ENCODE measurements around the gene SETX.

Gene SETX

GRCh38 chr9:132238992-132239391 lies 115.8 kb downstream of the SETX start:
- no peak for DNase-seq

DNA sequence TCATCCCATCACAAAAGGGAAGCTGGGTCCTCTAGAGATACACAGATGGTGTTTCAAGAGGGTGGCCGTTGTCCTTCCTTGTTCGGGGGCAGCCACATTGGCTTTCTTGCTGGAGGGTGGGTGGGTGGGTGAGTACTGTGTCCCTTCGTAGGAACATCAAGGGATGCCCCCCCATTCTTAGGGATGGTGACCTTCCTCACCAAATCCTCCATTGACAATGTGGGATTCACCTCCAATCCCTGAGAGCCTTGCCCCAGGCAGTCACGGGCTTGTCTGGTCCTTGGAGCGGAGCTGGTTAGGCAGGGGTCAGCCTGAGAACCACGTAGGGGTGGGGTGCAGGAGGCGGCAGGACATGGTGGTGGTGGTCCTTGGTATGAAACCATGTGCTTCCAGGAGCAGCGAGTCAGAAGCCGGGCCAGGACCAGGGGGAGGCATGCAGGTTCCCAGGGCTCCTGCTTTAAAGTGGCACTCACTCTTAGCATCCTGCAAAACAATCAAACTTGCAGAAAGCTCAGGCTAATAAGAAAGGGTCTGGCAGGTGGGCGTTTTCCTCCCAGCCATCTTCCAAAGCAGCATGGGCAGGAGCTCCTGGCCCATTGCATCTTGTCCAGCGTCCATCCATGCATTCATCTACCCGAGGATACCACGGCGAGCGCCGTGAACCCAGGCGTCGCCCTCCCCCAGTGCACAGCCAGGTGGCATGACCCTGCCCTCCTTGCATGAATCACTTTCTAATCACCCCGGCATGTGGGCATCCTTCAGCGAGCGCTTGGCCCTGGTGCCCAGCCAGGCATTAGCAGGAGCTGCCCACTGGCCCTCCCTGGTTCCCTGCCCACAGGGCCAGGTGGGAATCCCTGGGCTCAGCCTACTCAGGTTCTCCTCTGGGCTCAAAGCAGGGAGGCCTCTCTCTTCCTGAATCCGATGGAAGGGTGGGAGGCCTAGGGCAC lies 116.5 kb downstream of the SETX start:
- DNase-seq: no peak

- DNase-seq: no peak
Observed at GRCh38 chr9:132237481-132237880, 117.3 kb downstream of the SETX start.

- no peak for DNase-seq
Observed at GRCh38 chr9:132236662-132237311, 118.0 kb downstream of the SETX start.

GRCh38 chr9:132235894-132236661 lies 118.7 kb downstream of the SETX start:
- DNase-seq: peak; percentile 43 to 74 (median 69)

DNA sequence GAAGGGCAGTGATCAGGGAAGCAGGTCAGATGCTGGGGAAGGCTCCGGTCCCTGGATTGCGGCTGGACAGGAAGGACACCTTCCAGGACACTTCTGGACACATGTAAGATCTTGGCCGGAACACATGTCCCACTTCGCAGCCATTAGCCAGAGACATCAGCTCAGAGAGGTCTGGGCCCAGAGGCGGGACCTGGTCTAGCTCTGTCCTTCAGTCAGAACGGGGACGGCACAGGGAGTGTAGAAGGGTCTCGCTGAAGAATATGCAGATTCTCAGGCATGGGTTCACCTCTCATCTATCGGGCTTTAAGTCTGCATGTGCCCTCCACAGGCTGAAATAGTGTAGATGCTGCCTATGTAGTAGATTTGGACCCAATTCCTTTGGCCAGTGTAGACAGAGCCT lies 119.7 kb downstream of the SETX start:
- no peak for DNase-seq

DNA sequence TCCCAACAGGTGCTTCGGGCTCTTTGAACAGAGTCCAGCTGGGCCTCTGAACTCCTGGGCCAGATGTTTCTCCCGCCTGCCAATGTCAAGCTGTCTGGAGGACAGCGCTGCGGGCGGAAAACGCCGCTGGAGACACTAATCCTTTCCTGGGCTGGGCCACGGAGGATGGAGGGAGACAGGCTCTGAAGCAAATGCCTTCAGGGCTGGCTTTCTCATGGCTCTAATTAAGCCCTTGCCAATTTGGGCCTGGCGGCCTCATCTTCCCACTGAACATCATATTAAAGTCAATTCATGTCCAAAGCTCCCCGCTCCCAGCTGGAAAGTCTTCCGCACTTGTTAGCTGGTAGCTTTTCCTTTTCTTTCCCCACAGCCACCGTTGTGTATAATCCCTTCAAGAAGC lies 120.3 kb downstream of the SETX start:
- no peak for DNase-seq

DNA sequence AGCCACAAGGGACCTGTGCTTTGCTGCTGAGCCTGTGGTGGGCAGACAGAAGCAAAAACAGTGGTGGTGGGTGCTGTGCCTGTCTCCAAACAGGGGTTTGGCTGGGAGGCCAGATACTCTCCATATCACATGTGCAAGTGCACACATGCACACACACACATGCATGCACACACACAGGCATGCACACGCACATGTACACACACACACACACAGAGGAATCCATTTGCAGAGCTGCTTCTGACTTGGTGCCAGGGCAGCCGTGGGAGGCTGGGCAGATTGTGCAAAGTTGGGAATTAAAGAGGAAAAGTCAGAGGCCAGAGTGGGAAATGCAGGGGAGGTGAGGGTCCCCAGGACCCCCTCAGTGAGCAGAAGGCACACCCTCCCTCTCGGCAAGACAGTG lies 121.6 kb downstream of the SETX start:
- no peak for DNase-seq

GRCh38 chr9:132232522-132232921 lies 122.3 kb downstream of the SETX start:
- DNase-seq: no peak

GRCh38 chr9:132231019-132231701 lies 123.6 kb downstream of the SETX start:
- no peak for DNase-seq

DNA sequence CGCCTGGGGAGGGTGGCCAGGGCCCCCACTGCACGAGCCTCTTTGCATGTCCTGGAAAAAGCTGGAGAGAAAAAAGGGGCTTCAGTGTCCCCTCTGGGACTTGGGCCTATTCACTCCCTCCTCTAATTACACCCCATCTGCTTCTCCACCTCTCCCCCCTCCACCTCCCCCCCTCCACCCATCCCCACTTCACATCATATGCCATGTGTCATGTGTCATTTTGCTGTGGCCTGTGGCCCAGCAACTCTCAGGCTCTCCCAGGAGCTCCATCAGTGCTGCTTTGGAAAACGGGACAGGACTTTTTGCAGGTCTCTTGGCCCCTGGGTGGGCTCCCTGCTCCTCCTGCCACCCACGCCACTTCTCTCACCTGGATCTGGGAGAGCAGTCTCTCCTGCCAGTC lies 124.2 kb downstream of the SETX start:
- DNase-seq: no peak

DNA sequence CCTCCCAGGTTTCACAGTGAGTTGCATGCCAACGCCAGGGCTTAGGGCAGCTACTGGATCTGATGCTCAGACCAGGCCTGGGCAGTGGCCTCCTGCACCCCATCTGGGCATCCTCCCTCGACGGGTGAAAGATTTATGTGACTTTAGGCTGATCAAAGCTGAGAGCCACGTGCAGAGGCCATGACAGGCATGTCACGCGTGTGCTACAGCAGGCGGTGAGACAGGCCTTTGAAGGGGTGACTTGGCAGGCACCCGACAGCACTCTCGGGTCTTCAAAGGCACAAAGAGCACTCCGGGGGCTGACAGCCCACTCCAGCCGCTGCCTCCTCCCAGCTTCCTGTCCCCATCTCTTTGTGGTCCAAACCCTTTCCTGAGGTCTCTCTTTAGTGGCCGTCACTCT lies 126.7 kb downstream of the SETX start:
- DNase-seq: no peak

DNA sequence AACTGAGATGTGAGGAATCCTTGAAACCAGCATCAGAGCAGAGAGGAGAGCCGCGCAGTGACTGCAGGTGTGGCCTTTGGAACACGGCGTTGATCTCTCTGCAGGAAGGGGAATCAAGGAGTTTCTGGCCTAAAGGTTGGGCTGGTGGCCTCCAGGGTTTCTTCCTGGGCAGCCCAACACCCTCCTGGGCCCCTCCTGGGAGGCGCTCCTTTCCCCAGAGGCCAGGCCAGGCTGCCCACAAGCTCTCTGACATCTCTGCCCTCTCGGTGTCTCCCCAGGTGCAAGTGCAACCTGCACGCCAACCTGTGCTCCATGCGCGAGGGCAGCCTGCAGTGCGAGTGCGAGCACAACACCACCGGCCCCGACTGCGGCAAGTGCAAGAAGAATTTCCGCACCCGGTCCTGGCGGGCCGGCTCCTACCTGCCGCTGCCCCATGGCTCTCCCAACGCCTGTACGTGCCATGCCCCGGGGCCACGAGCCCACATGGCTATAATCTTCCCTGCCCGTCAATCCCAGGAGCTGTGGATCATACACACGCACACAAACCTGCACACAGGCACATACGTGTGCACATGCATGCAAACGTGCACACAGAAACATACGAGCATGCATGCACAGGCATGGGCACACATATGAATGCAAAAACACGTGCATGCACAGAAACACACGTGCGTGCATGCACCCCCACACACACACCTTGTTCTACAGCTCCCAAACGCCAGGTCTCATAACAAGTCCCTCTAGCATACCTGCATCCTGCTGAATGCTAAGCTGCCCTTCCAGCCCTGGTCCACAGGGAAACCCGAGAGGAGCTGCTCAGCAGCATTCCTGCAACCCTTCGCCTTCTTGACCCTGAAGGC lies 128.0 kb downstream of the SETX start:
- no peak for DNase-seq

GRCh38 chr9:132224645-132225044 lies 130.1 kb downstream of the SETX start:
- no peak for DNase-seq

DNA sequence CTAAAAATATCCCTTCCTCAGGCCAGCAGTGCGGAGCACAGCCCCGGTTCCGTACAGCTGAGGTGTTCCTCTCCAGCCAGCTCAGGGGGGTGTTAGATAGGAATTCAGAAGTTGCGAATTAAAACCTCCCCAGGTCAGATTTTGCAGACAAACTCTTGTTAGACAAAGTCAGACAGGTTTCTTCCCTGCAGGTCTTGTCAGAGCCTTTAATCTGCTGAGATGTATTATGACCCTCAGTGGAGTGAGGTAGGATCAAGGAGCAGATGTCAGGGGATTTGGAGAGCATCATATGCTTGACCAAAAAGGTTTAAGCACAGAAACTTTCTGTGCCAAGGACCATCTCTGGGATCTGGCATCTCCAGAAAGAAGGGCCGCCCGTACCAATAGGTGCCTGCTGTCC lies 132.8 kb downstream of the SETX start:
- DNase-seq: no peak

DNA sequence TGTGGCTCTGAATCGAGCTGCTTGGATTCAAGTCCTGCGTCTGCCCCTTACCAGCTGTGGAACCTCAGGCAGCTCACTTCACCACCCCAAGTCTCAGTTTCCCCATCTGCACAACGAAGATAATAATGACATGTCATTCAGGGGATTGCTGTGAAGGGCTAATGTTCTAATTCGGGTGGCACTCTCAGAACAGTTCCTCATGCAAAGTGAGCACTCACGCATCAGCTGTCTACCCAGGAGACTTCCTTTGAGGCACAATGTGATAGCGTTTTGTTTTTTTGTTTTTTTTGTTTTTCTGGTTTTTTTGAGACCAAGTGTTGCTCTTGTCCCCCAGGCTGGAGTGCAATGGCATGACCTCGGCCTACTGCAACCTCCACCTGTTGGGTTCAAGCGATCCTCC lies 136.6 kb downstream of the SETX start:
- DNase-seq: no peak

DNA sequence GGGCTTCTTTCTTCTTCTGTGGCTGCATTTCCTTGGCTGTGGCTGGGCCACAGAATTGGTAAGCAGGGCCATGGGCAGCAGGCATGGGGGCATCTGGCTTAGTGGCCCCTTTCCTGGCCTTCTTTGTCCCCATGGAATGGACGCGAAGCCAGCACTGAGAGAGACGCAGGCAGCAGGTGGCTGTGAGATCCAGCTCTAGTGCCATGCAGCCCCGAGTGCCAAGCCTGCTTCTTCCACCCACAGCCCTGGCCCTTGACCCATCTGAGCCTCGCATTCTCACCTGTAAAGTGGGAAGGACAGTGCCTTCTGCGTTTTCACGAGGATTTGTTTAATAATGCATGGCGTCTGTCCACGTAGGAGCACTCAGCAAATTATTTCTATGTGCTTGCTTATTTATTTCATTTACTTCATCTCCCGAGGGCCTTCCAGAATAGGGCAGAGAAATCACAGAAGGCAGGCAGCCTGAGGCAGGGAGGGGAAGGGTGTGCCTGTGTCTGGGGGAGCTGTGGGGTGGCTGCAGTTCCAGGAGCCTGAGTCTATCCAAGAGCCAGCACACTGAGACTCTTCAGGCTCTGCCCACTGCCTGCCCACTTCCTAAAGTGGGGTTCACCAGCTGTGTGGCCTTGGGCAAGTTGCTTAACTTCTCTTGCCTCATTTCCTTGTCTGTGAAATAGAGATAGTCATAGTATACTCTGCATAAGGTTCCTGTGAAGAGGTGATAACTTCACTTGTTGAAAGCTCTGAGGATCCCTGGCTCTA lies 137.7 kb downstream of the SETX start:
- no peak for DNase-seq

DNA sequence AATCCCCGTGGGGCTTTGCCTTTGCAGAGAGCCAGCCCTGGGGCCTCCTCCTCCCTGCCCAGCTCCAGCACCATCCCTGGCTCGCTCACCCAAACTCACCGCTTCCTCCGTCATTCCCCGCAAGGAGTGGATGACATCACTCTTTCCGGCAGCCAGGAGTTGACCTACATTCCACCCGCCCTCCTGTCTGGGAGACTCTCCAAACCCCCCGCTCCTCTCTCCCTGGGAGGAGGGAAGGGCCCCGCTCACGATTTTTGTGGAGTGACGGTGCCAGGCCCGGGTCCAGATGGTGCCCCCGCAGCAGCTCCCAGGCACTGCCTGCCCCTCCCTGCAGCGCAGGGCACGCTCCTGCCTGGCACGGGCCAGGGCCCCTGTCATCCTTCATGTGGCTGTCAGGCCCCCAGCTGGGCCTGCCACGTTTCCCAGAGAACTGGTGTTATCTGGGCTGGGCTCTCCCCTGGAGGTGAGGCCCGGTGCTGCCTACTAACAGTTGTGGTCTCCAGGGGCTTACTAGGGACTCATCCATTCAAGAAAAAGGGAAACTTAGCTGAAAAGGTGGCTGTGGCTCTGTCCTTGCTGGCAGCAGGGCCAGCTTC lies 140.7 kb downstream of the SETX start:
- no peak for DNase-seq

GRCh38 chr9:132211570-132211969 lies 143.2 kb downstream of the SETX start:
- no peak for DNase-seq

Measured in T-helper 1 cell (primary cell).